ENCODE results near the gene SPEG.

The SPEG gene

GRCh38 chr2:219408204-219408603 is 26.4 kb upstream of the SPEG start:
- Mint-ChIP-seq H3K27me3 (peaks cover 38 to 70% of the 10 kb centered on the region in 2 donors), H3K36me3 (ENCODE audit: insufficient read depth) (no peaks in the 10 kb centered on the region), H3K27ac (no peak overlapping the region), H3K9me3 (no peaks in the 10 kb centered on the region), H3K4me3 (no peak overlapping the region), H3K4me1 (ENCODE audit: low read depth in 2 of 2) (no peaks in the 10 kb centered on the region)
- DNase-seq (no peak), ATAC-seq (replicated peaks) (no peak)

GRCh38 chr2:219408631-219409030 is 26.0 kb upstream of the SPEG start:
- no peaks in the 10 kb centered on the region for H3K4me1 Mint-ChIP-seq (ENCODE audit: low read depth in 2 of 2)
- H3K36me3 Mint-ChIP-seq (ENCODE audit: insufficient read depth): no peaks in the 10 kb centered on the region
- H3K9me3 Mint-ChIP-seq: no peaks in the 10 kb centered on the region
- H3K4me3 Mint-ChIP-seq: no peak overlapping the region
- DNase-seq: no peak
- no peak overlapping the region for H3K27ac Mint-ChIP-seq
- peaks cover 39 to 71% of the 10 kb centered on the region in 2 donors for H3K27me3 Mint-ChIP-seq
- ATAC-seq (replicated peaks): no peak

GRCh38 chr2:219409619-219410018 is 25.0 kb upstream of the SPEG start:
- no peaks in the 10 kb centered on the region for H3K36me3 Mint-ChIP-seq (ENCODE audit: insufficient read depth)
- peaks cover 34 to 69% of the 10 kb centered on the region in 2 donors for H3K27me3 Mint-ChIP-seq
- DNase-seq (no peak), ATAC-seq (replicated peaks) (no peak)
- no peak overlapping the region for H3K4me3 Mint-ChIP-seq
- no peak overlapping the region for H3K27ac Mint-ChIP-seq
- no peaks in the 10 kb centered on the region for H3K9me3 Mint-ChIP-seq
- H3K4me1 Mint-ChIP-seq (ENCODE audit: low read depth in 2 of 2): no peaks in the 10 kb centered on the region

- ATAC-seq (replicated peaks) (no peak), DNase-seq (no peak)
- Mint-ChIP-seq H3K27me3 (peaks cover 34 to 69% of the 10 kb centered on the region in 2 donors), H3K9me3 (no peaks in the 10 kb centered on the region), H3K4me1 (ENCODE audit: low read depth in 2 of 2) (no peaks in the 10 kb centered on the region), H3K27ac (no peak overlapping the region), H3K4me3 (no peak overlapping the region), H3K36me3 (ENCODE audit: insufficient read depth) (no peaks in the 10 kb centered on the region)
These were observed 24.3 kb upstream of the SPEG start for GRCh38 chr2:219410390-219410789.

GRCh38 chr2:219414857-219415256 is 19.8 kb upstream of the SPEG start:
- no peaks in the 10 kb centered on the region for H3K9me3 Mint-ChIP-seq
- no peak overlapping the region for H3K27ac Mint-ChIP-seq
- no peak for ATAC-seq (replicated peaks)
- peaks cover 1 to 3% of the 10 kb centered on the region in 2 donors for H3K4me1 Mint-ChIP-seq (ENCODE audit: low read depth in 2 of 2)
- H3K36me3 Mint-ChIP-seq (ENCODE audit: insufficient read depth): no peaks in the 10 kb centered on the region
- H3K4me3 Mint-ChIP-seq: no peak overlapping the region
- DNase-seq: no peak
- peaks cover 46 to 80% of the 10 kb centered on the region in 2 donors for H3K27me3 Mint-ChIP-seq

GRCh38 chr2:219415580-219416234 is 18.9 kb upstream of the SPEG start:
- no peak for DNase-seq
- ATAC-seq (replicated peaks): no peak
- no peak overlapping the region for H3K4me3 Mint-ChIP-seq

GRCh38 chr2:219416235-219416602 is 18.4 kb upstream of the SPEG start:
- Mint-ChIP-seq H3K4me1 (ENCODE audit: low read depth in 2 of 2) (peaks cover 3 to 5% of the 10 kb centered on the region in 2 donors), H3K27ac (no peak overlapping the region), H3K9me3 (no peaks in the 10 kb centered on the region)

More at GRCh38 chr2:219415580-219416234, 18.9 kb upstream of the SPEG start:
- H3K27ac Mint-ChIP-seq: no peak overlapping the region
- no peaks in the 10 kb centered on the region for H3K9me3 Mint-ChIP-seq
- H3K27me3 Mint-ChIP-seq: peaks cover 51 to 83% of the 10 kb centered on the region in 2 donors
- H3K36me3 Mint-ChIP-seq (ENCODE audit: insufficient read depth): no peaks in the 10 kb centered on the region
- H3K4me1 Mint-ChIP-seq (ENCODE audit: low read depth in 2 of 2): peaks cover 3 to 5% of the 10 kb centered on the region in 2 donors

GRCh38 chr2:219416938-219417337 is 17.7 kb upstream of the SPEG start:
- peaks cover 51 to 85% of the 10 kb centered on the region in 2 donors for H3K27me3 Mint-ChIP-seq
- ATAC-seq (replicated peaks): no peak
- H3K4me3 Mint-ChIP-seq: no peak overlapping the region
- H3K9me3 Mint-ChIP-seq: no peaks in the 10 kb centered on the region
- no peak overlapping the region for H3K27ac Mint-ChIP-seq
- DNase-seq: no peak
- H3K4me1 Mint-ChIP-seq (ENCODE audit: low read depth in 2 of 2): peaks cover 3 to 5% of the 10 kb centered on the region in 2 donors
- H3K36me3 Mint-ChIP-seq (ENCODE audit: insufficient read depth): no peaks in the 10 kb centered on the region

More at GRCh38 chr2:219416235-219416602, 18.4 kb upstream of the SPEG start:
- DNase-seq (no peak), ATAC-seq (replicated peaks) (no peak)
- Mint-ChIP-seq H3K36me3 (ENCODE audit: insufficient read depth) (no peaks in the 10 kb centered on the region), H3K27me3 (peaks cover 54 to 86% of the 10 kb centered on the region in 2 donors), H3K4me3 (no peak overlapping the region)

- Mint-ChIP-seq H3K9me3 (no peaks in the 10 kb centered on the region), H3K4me3 (no peak overlapping the region), H3K4me1 (ENCODE audit: low read depth in 2 of 2) (peaks cover 3 to 5% of the 10 kb centered on the region in 2 donors), H3K36me3 (ENCODE audit: insufficient read depth) (no peaks in the 10 kb centered on the region), H3K27me3 (peaks cover 47 to 80% of the 10 kb centered on the region in 2 donors), H3K27ac (no peak overlapping the region)
- no peak for ATAC-seq (replicated peaks)
- no peak for DNase-seq
These were observed 17.3 kb upstream of the SPEG start for GRCh38 chr2:219417374-219417773.

GRCh38 chr2:219418155-219419011 is 16.3 kb upstream of the SPEG start, which contains the start of gene DES:
Gene DES, plus strand, starts transcription at chr2:219418377. Its CDS starts 86 bp downstream, at chr2:219418463.
- ATAC-seq (replicated peaks) (no peak), DNase-seq (no peak)
- H3K9me3 Mint-ChIP-seq: no peaks in the 10 kb centered on the region
- H3K4me3 Mint-ChIP-seq: no peak within 1 kb of the TSS
- peaks cover 3 to 5% of the 10 kb centered on the region in 2 donors for H3K4me1 Mint-ChIP-seq (ENCODE audit: low read depth in 2 of 2)
- no peak within 1 kb of the TSS for H3K27ac Mint-ChIP-seq
- peaks cover 44 to 78% of the 10 kb centered on the region in 2 donors for H3K27me3 Mint-ChIP-seq
- H3K36me3 Mint-ChIP-seq (ENCODE audit: insufficient read depth): no peaks in the 10 kb centered on the region

- Mint-ChIP-seq H3K27me3 (peaks cover 44 to 78% of the 10 kb centered on the region in 2 donors), H3K4me3 (no peak overlapping the region), H3K27ac (no peak overlapping the region), H3K36me3 (ENCODE audit: insufficient read depth) (no peaks in the 10 kb centered on the region), H3K4me1 (ENCODE audit: low read depth in 2 of 2) (peaks cover 3 to 5% of the 10 kb centered on the region in 2 donors), H3K9me3 (no peaks in the 10 kb centered on the region)
- DNase-seq: no peak
- no peak for ATAC-seq (replicated peaks)
These were observed 15.7 kb upstream of the SPEG start for GRCh38 chr2:219419012-219419324.

- ATAC-seq (replicated peaks) (no peak), DNase-seq (no peak)
- Mint-ChIP-seq H3K4me1 (ENCODE audit: low read depth in 2 of 2) (peaks cover 3 to 5% of the 10 kb centered on the region in 2 donors), H3K9me3 (no peaks in the 10 kb centered on the region), H3K36me3 (ENCODE audit: insufficient read depth) (no peaks in the 10 kb centered on the region), H3K4me3 (no peak overlapping the region), H3K27me3 (peaks cover 48 to 80% of the 10 kb centered on the region in 2 donors), H3K27ac (no peak overlapping the region)
These were observed 15.1 kb upstream of the SPEG start for GRCh38 chr2:219419331-219420197.

- peaks cover 3 to 5% of the 10 kb centered on the region in 2 donors for H3K4me1 Mint-ChIP-seq (ENCODE audit: low read depth in 2 of 2)
- H3K27ac Mint-ChIP-seq: no peak overlapping the region
- no peak for DNase-seq
- H3K27me3 Mint-ChIP-seq: peaks cover 55 to 80% of the 10 kb centered on the region in 2 donors
- no peaks in the 10 kb centered on the region for H3K9me3 Mint-ChIP-seq
- no peak overlapping the region for H3K4me3 Mint-ChIP-seq
- no peak for ATAC-seq (replicated peaks)
- H3K36me3 Mint-ChIP-seq (ENCODE audit: insufficient read depth): no peaks in the 10 kb centered on the region
These were observed 14.0 kb upstream of the SPEG start for GRCh38 chr2:219420687-219421086.

Measured in effector memory CD8-positive, alpha-beta T cell (primary cell).